ENCODE data around the gene OAS1.

GRCh38 chr12:112909693-112910092 lies 2.9 kb downstream of the OAS1 start:
- TF ChIP-seq CTCF (IDR thresholded peaks at IDR 0.05; ENCODE audit: low read depth, low read length, poor library complexity, severe bottlenecking) (no peak), EZH2phosphoT487 (IDR thresholded peaks at IDR 0.05; ENCODE audit: borderline replicate concordance, low read length) (no peak)

Data from DOHH2 (cell line).